Islet precursor cell (in vitro differentiated cells): ENCODE data around the gene TPM3.

Experiments
- DNase-seq: peaks from one replicate; pipeline ENCODE4 v3.0.0-alpha.2; 2018

Gene TPM3

GRCh38 chr1:154199563-154199879 is 7.6 kb upstream of the TPM3 start:
- no peak for DNase-seq

- peak; percentile 64 for DNase-seq
These were observed 7.1 kb upstream of the TPM3 start for GRCh38 chr1:154198756-154199562.

GRCh38 chr1:154193821-154194220 is 1.9 kb upstream of the TPM3 start:
- no peak for DNase-seq

DNA sequence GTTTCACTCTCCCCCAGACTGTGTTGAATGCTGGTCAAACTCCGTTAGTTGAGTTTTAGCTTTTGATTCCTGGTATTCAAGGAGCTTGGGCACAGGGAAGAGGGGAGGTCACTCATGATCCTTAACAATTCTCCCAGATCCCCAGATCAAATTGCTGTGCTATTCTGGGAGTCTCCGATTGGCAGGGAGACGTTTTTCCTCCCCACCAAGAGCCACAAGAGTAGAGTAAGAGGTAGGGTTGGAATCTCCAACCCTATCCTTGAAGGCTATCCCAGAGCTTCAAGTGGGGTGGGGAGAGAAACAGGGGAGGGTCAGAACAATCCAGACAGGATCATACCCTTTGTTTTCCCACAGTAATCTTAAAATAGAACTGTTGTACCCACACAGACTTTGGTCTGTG is 576 bp upstream of the TPM3 start:
- DNase-seq, result no peak

GRCh38 chr1:154190550-154190949 is 1.4 kb downstream of the TPM3 start:
- no peak for DNase-seq

DNA sequence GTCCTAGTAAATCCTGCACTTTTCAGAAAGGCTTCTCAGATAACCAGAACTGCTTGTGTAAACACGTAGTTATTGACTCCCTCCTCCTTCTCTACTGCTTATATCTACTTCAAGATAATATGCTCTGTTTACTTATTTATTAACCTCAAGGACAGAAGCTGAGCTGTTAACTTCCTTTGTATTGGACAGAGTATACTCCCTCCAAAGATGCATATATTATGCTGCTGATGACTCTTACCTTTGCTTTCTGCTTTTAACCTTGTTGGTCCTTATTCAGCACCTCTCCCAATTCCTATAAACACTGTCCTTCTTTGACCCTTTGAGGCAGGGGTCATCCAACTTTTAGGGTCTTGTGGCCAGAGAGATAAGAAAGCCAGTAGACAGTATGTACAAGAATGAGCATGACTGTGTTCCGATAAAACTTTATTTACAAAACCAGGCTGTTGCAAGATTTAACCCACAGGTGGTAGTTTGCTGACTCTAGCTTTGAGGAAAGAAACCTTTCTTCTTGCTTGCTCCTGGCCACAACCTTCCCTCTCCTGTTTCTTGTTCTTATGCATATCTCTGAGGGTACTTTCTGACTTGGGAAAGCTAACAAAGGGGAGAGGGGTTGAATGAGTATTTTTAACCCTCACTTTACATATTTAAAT is 4.9 kb downstream of the TPM3 start:
- no peak for DNase-seq

DNA sequence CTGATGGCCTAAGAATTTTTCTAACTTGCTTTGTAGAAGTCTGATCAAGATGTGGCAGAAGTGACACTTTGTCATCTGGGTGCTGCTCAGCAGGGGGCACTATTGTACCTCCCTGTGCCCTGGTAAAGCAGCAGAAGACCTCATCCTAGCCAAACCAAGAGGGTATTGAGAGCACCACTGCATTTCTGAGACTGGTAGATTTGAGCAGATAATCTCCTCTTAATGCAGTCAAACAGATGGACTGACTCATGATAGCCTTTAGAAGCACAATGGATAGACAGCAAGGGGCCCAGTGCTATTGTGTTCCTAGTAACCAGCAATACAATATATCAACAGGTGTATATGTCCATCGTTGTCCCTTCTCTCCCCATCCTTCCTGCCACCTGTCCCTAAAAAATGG is 5.7 kb downstream of the TPM3 start:
- peak; percentile 82 for DNase-seq

DNA sequence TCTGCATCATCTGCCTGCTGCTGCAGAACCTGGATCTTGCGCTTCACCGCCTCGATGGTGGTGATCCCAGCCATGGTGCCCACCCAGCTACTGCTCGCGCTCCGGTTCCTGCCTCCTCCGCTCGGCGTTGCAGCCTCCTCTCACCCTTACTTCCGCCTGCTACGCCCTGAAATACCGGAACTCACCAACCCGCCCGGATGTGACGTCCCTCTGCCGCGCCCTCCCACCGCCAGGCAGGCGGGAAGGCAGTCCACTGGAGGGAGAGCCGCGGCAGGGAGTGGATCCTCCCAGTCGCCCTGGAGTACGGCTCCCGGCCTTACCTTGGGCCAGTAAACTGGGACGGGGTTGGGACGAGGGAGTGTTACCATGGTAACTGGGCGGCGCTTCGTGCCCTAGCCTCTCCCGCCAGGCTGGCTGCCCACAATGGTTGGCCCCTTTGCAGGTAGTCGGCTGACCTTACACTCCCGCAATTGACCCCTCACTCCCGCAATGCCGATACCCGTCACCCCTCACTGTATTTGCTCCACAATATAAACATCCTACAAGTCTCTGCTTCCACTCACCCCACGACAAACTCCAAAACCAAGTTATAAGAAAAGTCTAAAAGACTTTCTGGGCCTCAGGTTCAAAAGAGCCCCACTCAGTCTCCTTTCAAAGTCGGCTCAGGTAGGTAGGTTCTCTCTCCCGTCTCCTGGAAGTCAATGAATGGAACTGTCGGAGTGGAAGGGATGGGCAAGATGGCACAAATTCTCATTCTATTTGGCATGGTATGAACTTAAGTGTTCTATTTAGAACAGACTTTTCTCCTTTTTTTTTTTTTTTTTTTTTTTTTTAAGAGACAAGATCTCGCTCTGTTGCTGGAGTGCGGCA is 8.6 kb downstream of the TPM3 start:
- DNase-seq, result peak; percentile 100

DNA sequence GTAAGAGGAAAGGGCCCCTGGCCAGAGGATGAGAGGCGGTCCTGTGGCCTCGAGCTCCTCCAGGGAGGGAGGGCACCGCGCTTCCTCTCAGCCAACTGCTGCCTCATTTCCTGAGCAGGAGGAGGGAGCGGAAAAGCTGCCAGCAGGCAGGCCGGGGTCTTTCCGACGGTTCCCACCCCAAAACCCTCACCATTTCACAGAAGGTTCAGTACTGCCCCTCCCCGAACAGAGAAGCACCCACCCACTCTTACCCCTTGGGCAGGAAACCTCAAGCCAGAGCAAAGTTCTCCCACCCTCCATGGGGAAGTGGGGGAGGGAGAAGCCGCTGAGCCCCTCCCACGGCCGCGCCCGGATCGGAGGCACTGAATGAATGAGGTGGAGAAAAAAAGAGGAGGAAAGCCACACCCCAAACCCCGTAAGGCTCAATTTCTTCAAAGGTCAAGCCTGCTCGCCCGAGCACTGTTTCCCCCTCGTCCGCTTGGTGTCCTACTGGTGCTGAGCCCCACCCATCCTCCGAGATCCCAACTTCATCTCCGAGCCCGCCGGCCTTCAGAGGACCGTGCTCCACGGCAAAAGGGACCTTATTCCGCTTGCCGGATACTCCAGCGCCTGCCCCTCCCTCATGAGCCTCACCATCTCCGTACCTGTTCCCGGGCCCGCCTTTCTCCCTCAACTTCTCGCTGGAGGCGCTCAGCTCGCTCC is 9.4 kb downstream of the TPM3 start:
- peak; percentile 77 for DNase-seq

DNA sequence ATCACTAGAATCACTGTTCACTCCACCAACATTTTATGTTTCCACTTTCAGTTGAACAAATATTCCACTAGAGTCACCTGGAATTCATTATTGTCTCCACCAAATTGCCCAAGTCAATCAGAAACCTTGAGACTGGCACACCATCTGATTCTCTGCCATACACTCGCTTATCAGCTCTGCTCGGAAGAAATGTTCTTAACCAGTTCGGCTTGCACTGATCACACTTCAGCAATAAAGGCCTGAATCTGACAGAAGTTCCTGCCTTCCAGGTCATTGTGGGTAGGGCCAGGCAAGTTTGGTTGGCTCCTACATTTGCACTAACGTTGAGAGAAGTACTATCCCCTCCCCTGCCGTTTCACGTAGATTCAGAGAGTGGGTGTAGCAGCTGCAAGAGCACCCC is 10.0 kb downstream of the TPM3 start:
- no peak for DNase-seq

GRCh38 chr1:154179946-154180687 is 11.8 kb downstream of the TPM3 start:
- DNase-seq, result peak; percentile 71

DNA sequence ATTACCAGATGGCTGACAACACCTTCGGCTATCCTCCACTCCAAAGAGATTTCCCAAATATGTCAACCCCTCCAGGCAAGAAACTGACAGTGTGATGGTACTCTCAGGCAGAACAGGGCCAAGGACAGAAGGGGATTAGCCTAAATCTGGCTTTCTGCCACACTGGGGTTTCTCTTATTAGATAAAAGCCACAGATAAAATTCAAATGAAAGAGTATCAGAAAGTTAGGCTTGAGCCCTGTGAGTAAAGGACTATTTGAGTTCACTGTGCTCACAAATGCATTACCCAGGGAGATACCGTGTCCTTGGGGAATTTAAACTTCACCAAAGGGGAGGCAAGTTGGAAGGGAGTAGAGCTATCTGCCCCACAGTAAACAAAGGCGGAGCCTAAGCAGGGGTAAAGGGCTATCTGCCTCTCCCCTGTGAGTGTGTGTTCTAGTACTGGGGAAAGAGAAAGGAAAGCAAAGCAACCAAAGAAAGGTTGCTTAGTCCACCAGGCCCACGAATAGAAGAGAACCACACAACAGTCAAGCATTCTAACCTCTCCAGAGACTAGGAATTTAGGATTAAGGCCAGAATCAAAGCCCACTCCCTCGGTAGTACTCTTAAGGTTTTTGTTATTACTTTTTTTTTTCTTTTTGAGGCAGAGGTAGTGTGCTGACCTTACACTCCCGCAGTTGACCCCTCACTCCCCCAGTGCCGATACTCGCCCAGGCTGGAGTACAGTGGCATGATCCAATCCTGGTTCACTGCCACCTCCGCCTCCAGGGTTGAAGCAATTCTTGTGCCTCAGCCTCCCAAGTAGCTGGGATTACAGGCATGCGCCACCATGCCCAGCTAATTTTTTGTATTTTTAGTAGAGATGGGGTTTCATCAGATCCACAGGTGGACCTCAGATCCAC is 12.7 kb downstream of the TPM3 start:
- no peak for DNase-seq

GRCh38 chr1:154178013-154178412 is 13.9 kb downstream of the TPM3 start:
- DNase-seq, result no peak

DNA sequence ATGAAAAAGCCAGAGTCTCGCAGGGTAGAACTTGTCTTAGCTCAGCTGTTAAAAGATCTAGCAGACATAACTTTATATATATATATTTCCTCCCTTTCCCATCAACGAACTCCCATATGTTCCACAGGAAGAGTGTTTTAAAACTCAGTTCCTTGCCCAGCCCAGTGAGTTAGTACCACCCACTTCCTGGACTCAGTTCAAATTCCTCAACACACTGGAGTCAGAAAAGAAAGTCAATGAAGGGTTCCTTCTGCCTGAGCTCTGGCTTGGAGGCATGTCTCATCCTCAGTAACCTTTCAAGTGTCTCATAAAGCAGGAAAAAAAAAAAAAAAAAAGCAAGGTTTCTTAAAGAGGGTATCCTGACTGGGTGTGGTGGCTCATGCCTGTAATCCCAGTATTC is 15.6 kb downstream of the TPM3 start:
- no peak for DNase-seq

GRCh38 chr1:154174654-154175053 is 17.2 kb downstream of the TPM3 start:
- no peak for DNase-seq

DNA sequence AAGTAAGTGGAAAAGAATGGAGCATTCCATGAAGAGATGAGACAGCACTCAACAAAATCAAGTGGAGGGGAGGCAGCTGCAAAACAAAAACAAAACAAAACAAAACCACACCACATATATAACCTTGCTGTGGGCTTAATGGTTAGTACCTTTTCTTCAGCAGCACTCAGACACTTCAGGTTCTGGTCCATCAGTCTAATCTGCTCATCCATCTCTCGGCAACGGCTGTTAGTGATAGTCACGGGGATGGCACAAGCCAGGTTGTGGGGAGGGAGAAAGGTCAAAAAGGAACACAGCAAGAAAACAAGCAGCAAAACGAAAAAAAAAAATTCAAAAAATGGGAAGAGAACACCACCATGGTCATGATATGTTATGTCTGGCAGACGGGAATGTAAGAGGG is 20.0 kb downstream of the TPM3 start:
- no peak for DNase-seq

GRCh38 chr1:154171223-154171583 is 20.7 kb downstream of the TPM3 start:
- no peak for DNase-seq

GRCh38 chr1:154170547-154171222 is 21.2 kb downstream of the TPM3 start:
- DNase-seq, result no peak

DNA sequence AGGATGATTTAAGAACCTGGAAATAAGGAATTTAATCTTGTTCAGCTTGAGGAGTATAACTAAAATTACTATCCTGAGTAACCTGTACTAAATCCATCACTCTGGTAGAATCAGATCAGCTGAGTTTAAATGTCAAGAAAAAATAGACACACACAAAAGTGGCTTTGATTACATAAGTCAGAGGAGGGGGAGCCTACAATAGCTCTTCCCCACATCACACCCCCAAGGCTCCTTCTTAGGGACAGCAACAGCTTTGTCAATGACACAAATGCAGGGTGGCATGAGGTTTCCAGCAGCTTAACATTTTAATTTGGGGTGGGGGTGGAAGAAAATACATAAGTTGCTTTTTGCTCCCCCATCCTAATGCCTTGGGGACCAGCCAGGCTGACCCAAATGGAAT is 24.4 kb downstream of the TPM3 start:
- no peak for DNase-seq

- DNase-seq, result no peak
These were observed 25.7 kb downstream of the TPM3 start for GRCh38 chr1:154166207-154166606.

DNA sequence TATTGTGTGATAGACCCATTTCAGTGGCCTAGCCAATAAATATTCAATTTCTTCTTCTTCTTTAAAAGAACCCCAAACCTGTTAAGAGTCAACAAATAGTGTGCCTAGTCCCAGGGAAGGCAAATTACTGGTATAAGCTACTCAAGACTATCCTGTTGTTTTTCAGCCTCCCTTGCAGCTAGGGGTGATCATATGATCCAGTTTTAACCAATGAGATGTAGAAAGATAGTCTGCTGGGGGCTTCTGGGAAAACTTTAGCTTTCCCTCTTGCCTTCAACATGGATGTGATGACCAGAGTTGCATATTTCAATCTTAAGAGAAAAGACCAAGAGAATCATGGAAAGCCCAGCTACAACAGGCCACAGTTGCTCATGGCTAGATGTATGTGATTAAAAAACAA is 32.3 kb downstream of the TPM3 start:
- no peak for DNase-seq
